Lower leg skin (tissue), 4 donors: ENCODE measurements around the gene TMEM43. TPM values are rescaled to one million over a fixed set of nuclear protein-coding genes. Genes with fewer than 3 reads are reported as not detected.
A peak's percentile ranks its signal among the peaks of the same experiment; 100 is the strongest.

Source experiments
- DNase-seq, 2 donors: peaks; one replicate each; pipeline ENCODE4 v3.0.0-alpha.2; 2019; ENCODE audit warnings: low spot score in 2 of 2
- H3K4me3 ChIP-seq: fragments of 200-600 bp; sonication (generic); 2 replicates; pipeline ENCODE4 v1.5.1; 2017; ENCODE audit warnings: mild to moderate bottlenecking, low read depth; ENCODE audit not compliant: poor library complexity, severe bottlenecking
- POLR2A ChIP-seq, 2 donors: fragments of 450-650 bp; IDR thresholded peaks; one replicate each; pipeline ENCODE4 v1.6.1; 2016 to 2017; ENCODE audit warnings: antibody characterized with exemption in 2 of 2, mild to moderate bottlenecking in 1 of 2, moderate library complexity in 1 of 2
- WGBS, 2 donors: methylation state at CpG; one replicate each; pipeline ENCODE4 v1.1.5; 2018; 5-methylcytosine and 5-hydroxymethylcytosine counted together
- intact Hi-C: fragments of 100-400 bp; cut with DNase I; formaldehyde crosslinking; loops from one replicate; pipeline ENCODE4 v1.15.0; 2023; ENCODE audit warnings: low total_unique reads
- total RNA-seq, 4 donors: library from RNA; depleted of rRNA; stranded (reverse); fragments of >200 nt; gene quantifications; one replicate each; pipeline ENCODE4 v1.1.0, GENCODE V29; 2016
- TF ChIP-seq, protein P1 (sequence below), 3 donors: fragments of 450-650 bp; IDR thresholded peaks; one replicate each; pipeline ENCODE4 v1.5.1; 2016; ENCODE audit warnings: antibody characterized with exemption in 3 of 3, mild to moderate bottlenecking in 3 of 3, moderate library complexity in 2 of 3

Gene TMEM43
- total RNA-seq, 4 donors from 2014 or later, result 184 to 225 (median 202) TPM

DNA sequence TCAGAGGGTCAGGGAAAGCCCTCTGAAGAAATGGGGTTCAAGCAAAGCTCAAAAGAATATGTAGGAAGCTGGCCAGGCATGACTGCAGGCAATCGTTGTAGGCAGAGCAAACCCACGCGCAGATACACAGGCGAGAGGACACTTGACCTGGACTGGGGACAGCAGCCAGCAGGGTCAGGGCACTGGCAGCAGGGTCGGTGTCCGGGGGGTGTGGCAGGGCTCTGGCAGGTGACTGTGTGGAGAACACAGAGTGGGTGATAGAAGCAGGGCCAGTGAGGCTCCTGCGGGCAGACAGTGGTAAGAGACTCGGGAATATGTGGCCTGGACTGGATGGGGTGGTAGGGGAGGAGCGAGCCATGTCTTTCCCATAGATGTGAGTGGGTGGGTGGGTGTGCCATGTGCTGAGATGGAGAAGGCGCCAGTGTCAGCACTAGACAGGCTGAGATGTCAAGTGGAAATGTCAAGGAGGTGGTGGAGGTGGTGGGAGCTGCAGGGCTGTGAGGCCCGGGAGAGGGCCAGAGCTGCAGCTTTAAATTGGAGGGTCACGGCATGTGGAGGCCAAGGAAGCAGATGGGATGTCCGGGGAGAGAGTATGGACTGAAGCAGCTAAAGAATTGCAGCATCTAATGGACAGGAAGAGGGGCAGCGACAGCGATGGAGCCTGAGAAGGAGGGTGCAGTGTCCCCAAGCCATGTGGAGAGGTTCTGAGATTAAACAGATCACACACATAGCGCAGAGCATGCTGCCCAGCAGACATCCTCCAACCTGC lies 13.4 kb downstream of the TMEM43 start:
- H3K4me3 ChIP-seq, result no peak overlapping the region
- whole genome bisulfite sequencing, 2 donors, result 85 to 89% methylated on average over 16 of the region's 16 CpGs
- intact Hi-C loops, result no loop called here
- DNase-seq, result peak in 1 of 2 donors; percentile 75
- TF ChIP-seq, protein P1, sequence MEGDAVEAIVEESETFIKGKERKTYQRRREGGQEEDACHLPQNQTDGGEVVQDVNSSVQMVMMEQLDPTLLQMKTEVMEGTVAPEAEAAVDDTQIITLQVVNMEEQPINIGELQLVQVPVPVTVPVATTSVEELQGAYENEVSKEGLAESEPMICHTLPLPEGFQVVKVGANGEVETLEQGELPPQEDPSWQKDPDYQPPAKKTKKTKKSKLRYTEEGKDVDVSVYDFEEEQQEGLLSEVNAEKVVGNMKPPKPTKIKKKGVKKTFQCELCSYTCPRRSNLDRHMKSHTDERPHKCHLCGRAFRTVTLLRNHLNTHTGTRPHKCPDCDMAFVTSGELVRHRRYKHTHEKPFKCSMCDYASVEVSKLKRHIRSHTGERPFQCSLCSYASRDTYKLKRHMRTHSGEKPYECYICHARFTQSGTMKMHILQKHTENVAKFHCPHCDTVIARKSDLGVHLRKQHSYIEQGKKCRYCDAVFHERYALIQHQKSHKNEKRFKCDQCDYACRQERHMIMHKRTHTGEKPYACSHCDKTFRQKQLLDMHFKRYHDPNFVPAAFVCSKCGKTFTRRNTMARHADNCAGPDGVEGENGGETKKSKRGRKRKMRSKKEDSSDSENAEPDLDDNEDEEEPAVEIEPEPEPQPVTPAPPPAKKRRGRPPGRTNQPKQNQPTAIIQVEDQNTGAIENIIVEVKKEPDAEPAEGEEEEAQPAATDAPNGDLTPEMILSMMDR (IDR thresholded peaks at IDR 0.05), result no peak
- no peak for TF ChIP-seq POLR2A (IDR thresholded peaks at IDR 0.05)

DNA sequence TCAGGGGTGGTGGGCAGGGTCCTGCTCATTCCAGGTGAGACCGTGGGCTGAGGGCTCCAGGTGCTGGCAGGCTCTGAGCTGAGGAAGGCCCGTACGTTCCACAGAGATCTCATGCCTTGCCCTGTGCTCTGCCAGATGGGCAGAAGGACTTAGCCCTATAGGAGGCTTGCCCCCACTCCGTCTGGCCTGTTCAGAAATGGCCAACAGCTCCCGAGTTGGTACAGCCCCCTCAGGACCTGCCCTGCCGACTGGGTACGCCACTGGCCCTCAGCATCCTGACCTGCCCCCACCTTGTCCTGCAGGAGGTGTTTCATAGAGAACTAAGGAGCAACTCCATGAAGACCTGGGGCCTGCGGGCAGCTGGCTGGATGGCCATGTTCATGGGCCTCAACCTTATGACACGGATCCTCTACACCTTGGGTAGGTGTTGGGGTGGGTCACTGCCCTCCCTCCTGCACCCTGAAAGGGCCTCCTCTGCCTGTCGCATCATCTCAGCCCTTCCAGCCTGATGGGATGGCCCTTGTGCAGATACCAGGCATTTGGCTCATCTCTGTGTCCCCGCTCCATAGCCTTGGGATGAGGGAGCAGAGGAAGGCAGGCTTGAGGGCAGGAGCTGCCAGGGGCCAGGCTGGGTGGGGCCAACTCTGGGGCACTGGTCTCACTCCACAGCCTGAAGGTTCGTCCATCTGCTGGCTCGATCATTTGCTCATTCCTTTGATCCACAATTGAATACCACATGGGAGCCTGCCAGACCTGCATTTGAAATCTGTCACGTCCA lies 14.2 kb downstream of the TMEM43 start:
- no peak for TF ChIP-seq POLR2A (IDR thresholded peaks at IDR 0.05)
- TF ChIP-seq, protein P1 (IDR thresholded peaks at IDR 0.05), result no peak
- 86% methylated on average over 14 of the region's 14 CpGs for WGBS, 2 donors
- H3K4me3 ChIP-seq, result no peak overlapping the region
- intact Hi-C loops, result no loop called here
- no peak for DNase-seq

DNA sequence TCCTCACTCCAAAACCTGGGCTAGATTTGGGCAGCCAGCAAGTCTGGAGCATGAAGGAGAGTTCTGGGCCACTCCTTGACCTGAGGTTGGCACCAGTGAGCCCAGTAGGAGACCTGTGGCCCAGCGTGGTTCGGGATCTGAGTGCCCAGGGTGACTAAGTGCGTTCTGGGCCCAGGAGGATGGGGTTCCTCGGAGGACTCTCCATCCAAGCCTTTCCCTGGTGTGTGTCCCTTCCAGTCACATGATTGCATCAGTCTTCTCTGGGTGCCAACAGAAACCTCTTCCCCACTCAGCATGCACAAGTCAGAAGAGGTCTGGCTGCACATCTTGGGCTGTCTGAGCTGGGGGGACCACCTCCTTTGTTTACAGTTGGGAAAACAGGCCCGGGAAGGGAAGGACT lies 14.9 kb downstream of the TMEM43 start:
- 59 to 67% methylated on average over 5 of the region's 5 CpGs for WGBS, 2 donors
- intact Hi-C loops, result no loop called here

DNA sequence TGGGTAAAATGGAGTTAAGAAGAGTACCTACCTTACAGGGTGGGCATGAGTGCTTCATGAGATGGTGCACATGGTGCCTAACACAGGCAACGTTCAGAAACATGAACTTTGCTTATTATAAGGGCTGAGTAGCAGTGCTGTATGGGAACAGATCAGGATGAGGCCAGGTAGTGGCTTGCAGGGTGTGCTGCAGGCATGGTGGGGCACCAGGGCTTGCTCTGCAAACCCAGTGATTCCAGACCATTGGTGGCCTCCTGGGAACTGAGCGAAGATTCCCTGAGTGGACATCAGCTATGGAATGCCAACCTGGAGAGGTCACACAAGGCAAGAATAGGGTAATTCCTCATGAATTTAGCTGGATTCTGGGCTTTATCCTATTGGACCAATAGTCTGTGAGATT lies 15.8 kb downstream of the TMEM43 start:
- no peak for TF ChIP-seq POLR2A (IDR thresholded peaks at IDR 0.05)
- TF ChIP-seq, protein P1 (IDR thresholded peaks at IDR 0.05), result no peak
- no peak for DNase-seq
- intact Hi-C loops, result no loop called here
- H3K4me3 ChIP-seq, result no peak overlapping the region
- 62 to 71% methylated on average over 2 of the region's 2 CpGs for WGBS, 2 donors

More for the DNA sequence above, 14.9 kb downstream of the TMEM43 start:
- no peak for DNase-seq
- no peak for TF ChIP-seq POLR2A (IDR thresholded peaks at IDR 0.05)
- TF ChIP-seq, protein P1 (IDR thresholded peaks at IDR 0.05), result no peak
- no peak overlapping the region for H3K4me3 ChIP-seq

DNA sequence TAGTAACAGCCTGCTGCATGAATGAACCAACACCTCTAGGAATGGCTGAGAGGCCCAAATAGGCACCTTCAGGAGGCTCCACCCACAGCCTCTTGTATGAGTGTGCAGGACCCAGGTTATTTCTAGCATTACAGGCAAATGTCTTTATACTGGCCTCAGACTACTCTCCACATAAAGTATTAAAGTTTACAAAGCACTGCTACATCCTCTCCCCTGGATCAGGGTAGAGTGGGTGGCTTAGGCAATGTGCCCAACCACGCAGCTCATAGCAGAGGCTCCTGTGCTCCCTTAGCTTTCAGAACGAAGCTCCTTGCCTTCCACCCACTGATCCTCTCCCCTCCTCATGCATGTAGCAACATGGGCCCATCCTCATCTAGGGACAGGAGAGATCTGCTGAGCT lies 16.3 kb downstream of the TMEM43 start:
- no peak for TF ChIP-seq POLR2A (IDR thresholded peaks at IDR 0.05)
- TF ChIP-seq, protein P1 (IDR thresholded peaks at IDR 0.05), result no peak
- intact Hi-C loops, result no loop called here
- DNase-seq, result no peak
- 37 to 46% methylated on average over 2 of the region's 2 CpGs for WGBS, 2 donors
- H3K4me3 ChIP-seq, result no peak overlapping the region
